Heart left ventricle (tissue), 16 donors: ENCODE measurements around the gene ORAI2. TPM values are rescaled to one million over a fixed set of nuclear protein-coding genes. Genes with fewer than 3 reads are reported as not detected.

Experiments used
- ATAC-seq, 4 donors: fragments of 200-7000 bp; cut with Tn5 transposase; one replicate each; pipeline ENCODE4 v1.9.1; 2020 to 2022; ENCODE audit warnings: moderate library complexity in 4 of 4, mild to moderate bottlenecking in 3 of 4, moderate number of reproducible peaks in 1 of 4
- DNase-seq, 5 donors: peaks; one replicate each; pipeline ENCODE4 v3.0.0-alpha.2; 2020
- H3K27ac ChIP-seq, 12 donors: fragments of 200-600 bp; sonication (generic) in 4 of 12; one replicate each; pipeline versions ENCODE4 v1.5.0 to v1.8.0; 2016 to 2022; ENCODE audit warnings: mild to moderate bottlenecking in 2 of 12
- H3K27me3 ChIP-seq, 9 donors: fragments of 200-600 bp; sonication (generic) in 2 of 9; one replicate each; pipeline versions ENCODE4 v1.5.1 to v1.8.0; 2016 to 2022; ENCODE audit warnings: mild to moderate bottlenecking in 3 of 9
- H3K36me3 ChIP-seq, 9 donors: fragments of 200-600 bp; sonication (generic) in 2 of 9; one replicate each; pipeline versions ENCODE4 v1.5.0 to v1.8.0; 2018 to 2022; ENCODE audit warnings: mild to moderate bottlenecking in 2 of 9
- H3K4me1 ChIP-seq, 12 donors: fragments of 200-600 bp; sonication (generic) in 4 of 12; one replicate each; pipeline versions ENCODE4 v1.5.0 to v1.8.0; 2016 to 2022; ENCODE audit warnings: mild to moderate bottlenecking in 3 of 12
- H3K4me3 ChIP-seq, 12 donors: fragments of 200-600 bp; sonication (generic) in 4 of 12; one replicate each; pipeline versions ENCODE4 v1.5.0 to v1.8.0; 2017 to 2022; ENCODE audit warnings: mild to moderate bottlenecking in 9 of 12, moderate library complexity in 4 of 12
- H3K9me3 ChIP-seq, 12 donors: fragments of 200-600 bp; sonication (generic) in 4 of 12; one replicate each; pipeline versions ENCODE4 v1.5.0 to v1.8.0; 2016 to 2022; ENCODE audit warnings: mild to moderate bottlenecking in 1 of 12
- CTCF ChIP-seq, 12 donors: fragments of 200-600 bp; sonication (generic) in 4 of 12; IDR thresholded peaks; one replicate each; pipeline versions ENCODE4 v1.5.0 to v1.8.0; 2018 to 2022; ENCODE audit warnings: antibody characterized with exemption in 12 of 12, mild to moderate bottlenecking in 5 of 12
- POLR2A ChIP-seq, 2 donors: fragments of 450-650 bp; IDR thresholded peaks; one replicate each; pipeline ENCODE4 v1.6.1; 2017; ENCODE audit warnings: antibody characterized with exemption in 2 of 2, mild to moderate bottlenecking in 2 of 2, moderate library complexity in 2 of 2
- WGBS, 4 donors: extraction: QIAGEN DNeasy Blood & Tissue Kit in 2 of 4; methylation state at CpG; one replicate each; pipeline versions ENCODE4 v1.1.5 to v1.1.7; 2013 to 2018; 5-methylcytosine and 5-hydroxymethylcytosine counted together
- intact Hi-C, 10 donors: fragments of 100-400 bp; cut with DNase I; formaldehyde crosslinking; loops; one replicate each; pipeline versions ENCODE4 v1.11.1 to v1.14.2; 2022
- polyA plus RNA-seq, 2 donors: library from polyadenylated mRNA; stranded (reverse); fragments of 200-250 nt; gene quantifications; one replicate each; pipeline ENCODE4 v1.2.3, GENCODE V29; 2013
- total RNA-seq, 9 donors: library from RNA; depleted of rRNA in 2 of 9; stranded (reverse); fragments of >200 nt in 2 of 9; fragmentation: NEBNext Ultra II Directional in 3 of 9; extraction: Animal tissue kit (Norgen Biotek cat#: 25700) in 3 of 9; gene quantifications; one replicate each; pipeline versions ENCODE4 v1.1.0 to v1.2.4, GENCODE V29; 2016 to 2023
- donor health status: ischemic (EF 13 %, LVEDD 7.1; RV severe dilation, severe dysfunction).
- donor health status: healthy with polysubstance abuse.
- donor health status: DM: no; HTN: yes; CAD: no.
- donor health status: DM: no; HTN: no; CAD: no.
- donor health status: ischemic (EF 25% LVEDD 6.9; RV normal size, moderate dysfunction).
- donor health status: ischemic (EF 25% LVEDD 5.7; RV mildly dilated, moderate dysfunction).
- donor health status: healthy.
- donor health status: DM: yes; HTN: yes; CAD: no.
- donor health status: ischemic (EF 35%, LVEDD 5.7; RV mildly dilated, moderate dysfunction).
- donor health status: nonischemic (EF 11% LVEDD 7.7; RV severe dilation, severe dysfunction).
- donor health status: DM: yes; HTN: yes; CAD: no.
- donor health status: PGD.
- donor health status: ischemic (EF 29% LVEDD 5.4; RV normal size, mild dysfunction).
- donor health status: nonischemic (EF 23%, LVEDD 6.1; RV moderate dilation, normal function).

Gene ORAI2
- total and polyA plus RNA-seq, 11 donors: 1.1 to 22.0 (median 4.8) TPM

GRCh38 chr7:102434039-102434486, 688 bp downstream of the ORAI2 start:
- Histone ChIP-seq H3K4me1 (peaks cover 0 to 44% (median 5%) of the 10 kb centered on the region in 12 donors), H3K36me3 (peaks cover 0 to 16% (median 0%) of the 10 kb centered on the region in 9 donors), H3K27me3 (no peaks in the 10 kb centered on the region), H3K27ac (peak overlapping the region in 9 of 12 donors; percentile 54 to 84 (median 73)), H3K4me3 (peak overlapping the region; percentile 73 to 95 (median 86)), H3K9me3 (no peaks in the 10 kb centered on the region)
- no peak for TF ChIP-seq CTCF (IDR thresholded peaks at IDR 0.05)
- no peak for TF ChIP-seq POLR2A (IDR thresholded peaks at IDR 0.05)
- intact Hi-C loops: no loop called here
- WGBS, 4 donors: 21 to 38% (median 34%) methylated on average over 7 to 9 of the region's 9 CpGs
- ATAC-seq (peak in 2 of 4 donors; percentile 7 to 27), DNase-seq (no peak)

GRCh38 chr7:102436118-102436517, 2.7 kb downstream of the ORAI2 start:
- Histone ChIP-seq H3K27me3 (no peaks in the 10 kb centered on the region), H3K4me1 (peaks cover 0 to 46% (median 12%) of the 10 kb centered on the region in 12 donors), H3K4me3 (no peak overlapping the region), H3K36me3 (peaks cover 0 to 32% (median 0%) of the 10 kb centered on the region in 9 donors), H3K27ac (no peak overlapping the region), H3K9me3 (no peaks in the 10 kb centered on the region)
- DNase-seq (no peak), ATAC-seq (no peak)
- intact Hi-C loops: no loop called here
- 91 to 96% (median 95%) methylated on average over 10 of the region's 10 CpGs for WGBS, 4 donors
- TF ChIP-seq POLR2A (IDR thresholded peaks at IDR 0.05): no peak
- no peak for TF ChIP-seq CTCF (IDR thresholded peaks at IDR 0.05)

- intact Hi-C loops: no loop called here
- 53 to 64% (median 59%) methylated on average over 17 of the region's 17 CpGs for WGBS, 4 donors
- Histone ChIP-seq H3K4me1 (peaks cover 0 to 13% (median 9%) of the 10 kb centered on the region in 12 donors), H3K36me3 (peaks cover 0 to 49% (median 3%) of the 10 kb centered on the region in 9 donors), H3K27ac (peak overlapping the region in 9 of 12 donors; percentile 14 to 72 (median 42)), H3K4me3 (no peak overlapping the region), H3K27me3 (no peaks in the 10 kb centered on the region), H3K9me3 (no peaks in the 10 kb centered on the region)
- TF ChIP-seq CTCF (IDR thresholded peaks at IDR 0.05) (no peak), POLR2A (IDR thresholded peaks at IDR 0.05) (no peak)
- DNase-seq: peak; percentile 68 to 89 (median 76)
- ATAC-seq: peak; percentile 52 to 90 (median 88)
Measured at GRCh38 chr7:102439963-102440795, 6.8 kb downstream of the ORAI2 start.

GRCh38 chr7:102444961-102445673, 11.7 kb downstream of the ORAI2 start:
- 90 to 93% (median 91%) methylated on average over 17 of the region's 17 CpGs for WGBS, 4 donors
- Histone ChIP-seq H3K27me3 (no peaks in the 10 kb centered on the region), H3K27ac (no peak overlapping the region), H3K4me3 (no peak overlapping the region), H3K4me1 (peaks cover 0 to 6% (median 4%) of the 10 kb centered on the region in 12 donors), H3K9me3 (no peaks in the 10 kb centered on the region), H3K36me3 (peaks cover 0 to 53% (median 7%) of the 10 kb centered on the region in 9 donors)
- no peak for DNase-seq
- TF ChIP-seq CTCF (IDR thresholded peaks at IDR 0.05) (no peak), POLR2A (IDR thresholded peaks at IDR 0.05) (no peak)
- no peak for ATAC-seq
- intact Hi-C loops: no loop called here
